HL-60 (cell line): ENCODE data around the gene TMEM170A.

Experiments used
- CTCF ChIP-seq: IDR thresholded peaks from one replicate; pipeline ENCODE4 v1.5.1; 2011; ENCODE audit warnings: low read length, control low read depth, inconsistent platforms; ENCODE audit not compliant: insufficient read depth
- GABPA ChIP-seq: IDR thresholded peaks from 2 replicates; pipeline ENCODE4 v1.6.1; 2012; ENCODE audit warnings: low read depth
- POLR2AphosphoS5 ChIP-seq: IDR thresholded peaks from 2 replicates; pipeline ENCODE4 v1.6.1; 2012; ENCODE audit warnings: low read depth
- REST ChIP-seq: IDR thresholded peaks from 2 replicates; pipeline ENCODE4 v1.6.1; 2012; ENCODE audit warnings: low read depth; ENCODE audit not compliant: insufficient replicate concordance
- SPI1 ChIP-seq: IDR thresholded peaks from 2 replicates; pipeline ENCODE4 v1.6.1; 2012; ENCODE audit warnings: low read depth, mild to moderate bottlenecking, borderline replicate concordance

GRCh38 chr16:75486014-75486675, 21.7 kb upstream of the TMEM170A start:
- no peak for TF ChIP-seq CTCF
- TF ChIP-seq POLR2AphosphoS5 = no peak
- no peak for TF ChIP-seq REST
- no peak for TF ChIP-seq SPI1
- no peak for TF ChIP-seq GABPA
